KMS-11 (cell line): Measurements from ENCODE around the gene ARID1B.

Source experiments
- H2AFZ ChIP-seq: fragments of 200-600 bp; sonication (generic); 2 replicates; pipeline ENCODE4 v1.6.1; 2016; ENCODE audit warnings: antibody characterized with exemption, mixed run types, low read depth
- H3K27ac ChIP-seq: fragments of 200-600 bp; sonication (generic); 2 replicates; pipeline ENCODE4 v1.6.1; 2016; ENCODE audit warnings: mild to moderate bottlenecking, mixed run types
- H3K27me3 ChIP-seq: fragments of 200-600 bp; sonication (generic); 2 replicates; pipeline ENCODE4 v1.6.1; 2017; ENCODE audit warnings: mild to moderate bottlenecking, low read depth, mixed run types, moderate library complexity; ENCODE audit not compliant: insufficient read depth
- H3K36me3 ChIP-seq: fragments of 200-600 bp; sonication (generic); 2 replicates; pipeline ENCODE4 v1.6.1; 2017; ENCODE audit warnings: mild to moderate bottlenecking, mixed run types; ENCODE audit not compliant: insufficient read depth
- H3K4me1 ChIP-seq: fragments of 200-600 bp; sonication (generic); 2 replicates; pipeline ENCODE4 v1.6.1; 2016; ENCODE audit warnings: mild to moderate bottlenecking, low read depth, mixed run types; ENCODE audit not compliant: poor library complexity, severe bottlenecking
- H3K4me2 ChIP-seq: fragments of 200-600 bp; sonication (generic); 2 replicates; pipeline ENCODE4 v1.7.0; 2016; ENCODE audit warnings: mild to moderate bottlenecking, mixed run types
- H3K4me3 ChIP-seq: fragments of 200-600 bp; sonication (generic); IDR thresholded peaks from 2 replicates; pipeline ENCODE4 v1.6.1; 2017; ENCODE audit warnings: low read depth, low read length, mixed read lengths; ENCODE audit not compliant: insufficient read depth
- H3K79me2 ChIP-seq: fragments of 200-600 bp; sonication (generic); 2 replicates; pipeline ENCODE4 v1.6.1; 2016; ENCODE audit warnings: low read depth, mixed run types; ENCODE audit not compliant: insufficient read depth
- H3K9ac ChIP-seq: fragments of 200-600 bp; sonication (generic); 2 replicates; pipeline ENCODE4 v1.6.1; 2016; ENCODE audit warnings: mild to moderate bottlenecking, mixed run types
- H4K20me1 ChIP-seq: fragments of 200-600 bp; sonication (generic); 2 replicates; pipeline ENCODE4 v1.6.1; 2016; ENCODE audit warnings: mild to moderate bottlenecking, mixed run types; ENCODE audit not compliant: insufficient read depth
- CTCF ChIP-seq: fragments of 200-600 bp; sonication (generic); conservative IDR thresholded peaks from 2 replicates; pipeline ENCODE4 v1.6.1; 2017; ENCODE audit warnings: low read depth, mild to moderate bottlenecking, antibody characterized with exemption, low read length, moderate library complexity, mixed read lengths

Gene ARID1B

DNA sequence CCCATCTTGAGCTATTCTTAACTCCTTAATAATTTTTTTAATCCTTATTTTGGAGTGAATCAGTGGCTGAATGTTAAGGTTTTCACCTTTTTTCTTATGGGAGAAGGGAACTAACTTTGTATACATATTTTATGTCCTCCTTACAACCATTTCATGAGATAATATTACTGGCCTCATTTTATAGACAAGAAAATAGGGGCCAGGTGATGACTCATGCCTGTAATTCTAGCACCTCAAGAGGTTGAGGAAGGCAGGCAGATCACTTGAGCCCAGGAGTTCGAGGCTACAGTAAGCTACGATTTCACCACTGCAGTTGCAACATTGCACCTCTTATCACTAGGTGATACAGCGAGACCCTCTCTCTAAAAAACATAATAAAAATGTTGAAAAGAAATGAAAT, 417.5 kb downstream of the ARID1B start:
- H4K20me1 ChIP-seq: no peaks in the 10 kb centered on the region
- H3K4me3 ChIP-seq: no peak overlapping the region
- no peaks in the 10 kb centered on the region for H3K79me2 ChIP-seq
- H3K4me2 ChIP-seq: no peak overlapping the region
- no peak overlapping the region for H3K9ac ChIP-seq
- H3K27ac ChIP-seq: no peak overlapping the region
- no peak for TF ChIP-seq CTCF
- no peak overlapping the region for H2AFZ ChIP-seq
- H3K4me1 ChIP-seq: no peaks in the 10 kb centered on the region
- H3K36me3 ChIP-seq: 0 out of 2 replicates have a peak, but pooled peaks cover 3% of the 10 kb centered on the region
- no peaks in the 10 kb centered on the region for H3K27me3 ChIP-seq

DNA sequence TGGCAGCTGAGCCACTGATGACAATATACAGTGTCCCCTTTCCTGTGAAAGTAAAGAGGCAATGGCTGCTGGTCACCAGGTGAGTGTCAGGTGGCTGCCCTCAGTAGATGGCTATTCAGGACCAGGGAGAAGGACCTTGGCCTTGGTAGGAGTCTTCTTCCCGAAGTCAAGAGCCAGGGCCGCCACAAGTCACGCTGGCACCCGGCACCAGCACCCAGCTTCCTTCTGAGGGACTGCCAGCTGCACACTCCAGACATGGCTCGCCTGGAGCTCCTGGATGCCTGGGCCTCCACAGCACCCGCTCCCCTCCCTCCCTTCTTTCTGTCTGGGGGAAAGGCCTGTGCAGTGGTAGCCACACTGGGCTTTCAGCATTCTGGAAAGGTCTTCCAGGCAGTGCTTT, 419.2 kb downstream of the ARID1B start:
- TF ChIP-seq CTCF: no peak
- H3K79me2 ChIP-seq: no peaks in the 10 kb centered on the region
- no peak overlapping the region for H3K27ac ChIP-seq
- H3K36me3 ChIP-seq: no peaks in the 10 kb centered on the region
- H2AFZ ChIP-seq: no peak overlapping the region
- H4K20me1 ChIP-seq: no peaks in the 10 kb centered on the region
- peaks cover under 1% of the 10 kb centered on the region for H3K4me1 ChIP-seq
- no peak overlapping the region for H3K4me2 ChIP-seq
- H3K27me3 ChIP-seq: no peaks in the 10 kb centered on the region
- no peak overlapping the region for H3K9ac ChIP-seq
- no peak overlapping the region for H3K4me3 ChIP-seq

GRCh38 chr6:157198425-157199279, 421.5 kb downstream of the ARID1B start:
- Histone ChIP-seq H3K36me3 (no peaks in the 10 kb centered on the region), H3K9ac (no peak overlapping the region), H2AFZ (no peak overlapping the region), H3K4me1 (peaks cover 21% of the 10 kb centered on the region), H3K27ac (no peak overlapping the region), H4K20me1 (no peaks in the 10 kb centered on the region), H3K79me2 (no peaks in the 10 kb centered on the region), H3K4me3 (no peak overlapping the region), H3K4me2 (no peak overlapping the region), H3K27me3 (no peaks in the 10 kb centered on the region)
- no peak for TF ChIP-seq CTCF

DNA sequence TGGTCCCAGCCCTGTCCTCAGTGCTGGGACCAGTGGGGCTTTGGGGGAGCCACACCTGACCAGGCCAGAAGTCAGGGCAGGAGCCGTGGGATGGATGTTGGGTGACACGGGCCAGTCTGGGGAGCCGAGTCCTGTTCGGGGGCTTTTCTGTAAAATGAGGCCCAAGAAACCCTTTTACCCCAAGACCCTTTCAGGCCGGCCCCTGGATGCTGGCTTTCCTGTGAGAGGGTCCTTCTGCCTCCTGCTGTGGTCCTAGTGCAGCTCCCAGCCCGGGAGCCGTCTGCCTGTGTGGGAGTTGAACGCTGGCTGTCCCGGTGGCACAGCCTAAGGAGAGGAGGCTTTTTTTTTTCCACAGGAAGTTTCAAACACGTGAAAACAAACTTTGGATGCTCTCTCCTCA, 422.9 kb downstream of the ARID1B start:
- Histone ChIP-seq H3K79me2 (no peaks in the 10 kb centered on the region), H3K27ac (no peak overlapping the region), H3K4me1 (peaks cover 32% of the 10 kb centered on the region), H3K27me3 (no peaks in the 10 kb centered on the region), H3K4me3 (no peak overlapping the region), H3K36me3 (no peaks in the 10 kb centered on the region), H3K9ac (no peak overlapping the region), H3K4me2 (no peak overlapping the region), H2AFZ (no peak overlapping the region), H4K20me1 (no peaks in the 10 kb centered on the region)
- TF ChIP-seq CTCF: no peak
